GM12891 (cell line): ENCODE results near the gene TLE5.

Source experiments
- DNase-seq: peaks from one replicate; pipeline ENCODE4 v3.0.0; 2011; ENCODE audit warnings: low spot score; ENCODE audit not compliant: insufficient read length
- FAIRE-seq: peaks from 2 replicates; lab custom pipeline; 2011; peaks lifted over from hg19 to GRCh38; lab: Jason Lieb, UNC
- PAX5 ChIP-seq: IDR thresholded peaks from 2 replicates; pipeline ENCODE4 v1.6.1; 2011; ENCODE audit warnings: low read length, moderate library complexity, mild to moderate bottlenecking; ENCODE audit not compliant: insufficient read depth, severe bottlenecking
- POLR2A ChIP-seq: IDR thresholded peaks from 2 replicates; pipeline ENCODE4 v1.6.1; 2011; ENCODE audit warnings: low read depth, low read length, control low read depth
- POLR2AphosphoS5 ChIP-seq: IDR thresholded peaks from 2 replicates; pipeline ENCODE4 v1.6.1; 2011; ENCODE audit warnings: low read depth, low read length, control low read depth
- POU2F2 ChIP-seq: IDR thresholded peaks from 2 replicates; pipeline ENCODE4 v1.6.1; 2011; ENCODE audit warnings: low read depth, mild to moderate bottlenecking, control low read depth, low read length, moderate library complexity
- SPI1 ChIP-seq: IDR thresholded peaks from 2 replicates; pipeline ENCODE4 v1.6.1; 2011; ENCODE audit warnings: low read depth, low read length, control low read depth
- TAF1 ChIP-seq: IDR thresholded peaks from 2 replicates; pipeline ENCODE4 v1.6.1; 2011; ENCODE audit warnings: low read depth, low read length, control low read depth

The TLE5 gene

GRCh38 chr19:3036119-3036976, 25.9 kb downstream of the TLE5 start:
- no peak for FAIRE-seq

GRCh38 chr19:3035542-3036118, 26.7 kb downstream of the TLE5 start:
- TF ChIP-seq TAF1 (no peak), POLR2AphosphoS5 (peak; percentile 60; the same call in 1 of the 2 replicates), POLR2A (0 out of 2 replicates have a peak, but pooled peaks have one; percentile 0)
- DNase-seq (peak; percentile 99), FAIRE-seq (peak; percentile 99)

More at GRCh38 chr19:3036119-3036976, 25.9 kb downstream of the TLE5 start:
- peak; percentile 86 for DNase-seq
- no peak for TF ChIP-seq PAX5
- no peak for TF ChIP-seq TAF1
- no peak for TF ChIP-seq SPI1
- no peak for TF ChIP-seq POU2F2
- no peak for TF ChIP-seq POLR2AphosphoS5
- 0 out of 2 replicates have a peak, but pooled peaks have one; percentile 7 for TF ChIP-seq POLR2A

GRCh38 chr19:3034656-3035541, 27.4 kb downstream of the TLE5 start:
- DNase-seq (no peak), FAIRE-seq (no peak)
- TF ChIP-seq PAX5 (no peak), TAF1 (peak; percentile 11; the same call in 1 of the 2 replicates)

GRCh38 chr19:3034406-3034655, 28.0 kb downstream of the TLE5 start:
- no peak for FAIRE-seq
- DNase-seq = no peak
- TF ChIP-seq POLR2AphosphoS5 (no peak), TAF1 (no peak), PAX5 (no peak), POLR2A (no peak), POU2F2 (no peak)

GRCh38 chr19:3033595-3034405, 28.5 kb downstream of the TLE5 start:
- no peak for FAIRE-seq
- no peak for DNase-seq
- TF ChIP-seq SPI1 = no peak
- no peak for TF ChIP-seq POLR2A
- TF ChIP-seq POLR2AphosphoS5 = no peak
- no peak for TF ChIP-seq PAX5
- no peak for TF ChIP-seq POU2F2
- no peak for TF ChIP-seq TAF1

- FAIRE-seq = no peak
- no peak for DNase-seq
- no peak for TF ChIP-seq SPI1
- no peak for TF ChIP-seq TAF1
- no peak for TF ChIP-seq POU2F2
- no peak for TF ChIP-seq PAX5
- no peak for TF ChIP-seq POLR2AphosphoS5
Observed at GRCh38 chr19:3031607-3031867, 30.8 kb downstream of the TLE5 start.

GRCh38 chr19:3029065-3029923, 33.0 kb downstream of the TLE5 start, which contains the start of gene TLE2:
Gene TLE2 (minus strand): TSS chr19:3029280. CDS start chr19:3028904, 376 bp downstream.
- DNase-seq (no peak), FAIRE-seq (no peak)
- TF ChIP-seq PAX5 (no peak), TAF1 (no peak), POU2F2 (no peak), POLR2A (no peak), SPI1 (no peak)

- FAIRE-seq = no peak
Observed at GRCh38 chr19:3028305-3029064, 33.8 kb downstream of the TLE5 start.

GRCh38 chr19:3027981-3028304, 34.4 kb downstream of the TLE5 start:
- DNase-seq = no peak

More at GRCh38 chr19:3028305-3029064, 33.8 kb downstream of the TLE5 start:
- no peak for TF ChIP-seq POLR2A
- TF ChIP-seq POU2F2 = no peak
- TF ChIP-seq PAX5 = no peak
- no peak for TF ChIP-seq POLR2AphosphoS5
- no peak for TF ChIP-seq SPI1
- no peak for TF ChIP-seq TAF1
- no peak for DNase-seq

More at GRCh38 chr19:3027981-3028304, 34.4 kb downstream of the TLE5 start:
- FAIRE-seq = no peak
- TF ChIP-seq TAF1 = no peak
